Activated CD4-positive, alpha-beta T cell treated with anti-CD3 and anti-CD28 coated beads, Interleukin-2, amount 10 ng/mL, durations not matched to agents 7 days and 5 days (primary cell): Measurements from ENCODE around the gene RNASE8. TPM values are rescaled to one million over a fixed set of nuclear protein-coding genes. Genes with fewer than 3 reads are reported as not detected.

Experiments used
- CTCF ChIA-PET: fragments of 350-600 bp; sonication (Branson Sonifier 250); formaldehyde crosslinking; loops from one replicate; lab custom pipeline; 2021; ENCODE audit warnings: antibody characterized with exemption; lab: Charles Lee
- POLR2A ChIA-PET: fragments of 350-600 bp; sonication (Branson Sonifier 250); formaldehyde crosslinking; loops from one replicate; lab custom pipeline; 2021; ENCODE audit warnings: antibody characterized with exemption; lab: Charles Lee
- DNase-seq: peaks from one replicate; pipeline ENCODE4 v3.0.0-alpha.2; 2020
- H3K27ac Mint-ChIP-seq: one replicate; pipeline ENCODE4 v1.8.0; 2021; ENCODE audit warnings: mild to moderate bottlenecking, moderate library complexity, mixed read lengths
- H3K27me3 Mint-ChIP-seq: one replicate; pipeline ENCODE4 v1.8.0; 2021; ENCODE audit warnings: mixed read lengths
- H3K36me3 Mint-ChIP-seq: one replicate; pipeline ENCODE4 v1.8.0; 2021; ENCODE audit warnings: low read depth, mixed read lengths
- H3K4me1 Mint-ChIP-seq: one replicate; pipeline ENCODE4 v1.8.0; 2021; ENCODE audit warnings: mixed read lengths
- H3K4me3 Mint-ChIP-seq: one replicate; pipeline ENCODE4 v1.8.0; 2021; ENCODE audit warnings: mild to moderate bottlenecking, moderate library complexity, mixed read lengths
- H3K9me3 Mint-ChIP-seq: one replicate; pipeline ENCODE4 v1.8.0; 2021; ENCODE audit warnings: mixed read lengths
- total RNA-seq, 2 experiments: library from RNA; stranded (reverse); gene quantifications; one replicate each; pipeline ENCODE4 v1.2.3, GENCODE V29; 2021

The RNASE8 gene
- total RNA-seq, 2 experiments from 2014 or later: not detected

- Mint-ChIP-seq H3K9me3 (no peaks in the 10 kb centered on the region), H3K36me3 (peaks cover 3% of the 10 kb centered on the region), H3K27me3 (peaks cover 24% of the 10 kb centered on the region), H3K4me3 (peak overlapping the region; percentile 1), H3K27ac (peak overlapping the region; percentile 6), H3K4me1 (peaks cover 14% of the 10 kb centered on the region)
- ChIA-PET POLR2A (no interaction called here), CTCF (interaction anchor here (0.9 to 5.0 kb wide), 5 partner anchors 8 to 82 kb away, joined by 3 to 17 read pairs (median 3); partner anchors contain the start of gene SLC39A2)
- no peak for DNase-seq
These were observed 34.9 kb upstream of the RNASE8 start for GRCh38 chr14:21022686-21023085.

DNA sequence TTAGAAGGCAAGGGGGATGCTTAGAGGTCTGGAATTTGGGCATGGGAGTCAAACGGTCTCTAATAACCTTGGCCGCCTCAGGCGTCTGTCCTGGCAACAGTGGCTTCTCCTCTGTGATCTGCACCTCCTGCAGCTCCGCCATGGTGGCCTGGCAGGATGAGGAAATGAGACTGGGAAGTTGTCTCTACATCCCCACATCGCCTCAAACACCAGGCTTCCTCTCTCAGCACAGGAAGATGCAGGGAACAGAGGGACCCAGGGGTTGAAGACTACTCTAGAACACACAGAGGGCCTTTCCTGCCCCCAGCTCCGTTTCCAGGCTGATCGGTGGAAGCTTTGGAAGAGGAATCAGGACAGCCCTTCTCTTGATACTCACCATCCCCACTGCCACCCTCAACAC lies 34.4 kb upstream of the RNASE8 start:
- peaks cover 3% of the 10 kb centered on the region for H3K36me3 Mint-ChIP-seq
- ChIA-PET CTCF (interaction anchor here (0.9 to 5.0 kb wide), 6 partner anchors 8 to 81 kb away, joined by 3 to 17 read pairs (median 3); partner anchors contain the start of gene SLC39A2), POLR2A (no interaction called here)
- H3K4me3 Mint-ChIP-seq: no peak overlapping the region
- no peak for DNase-seq
- H3K4me1 Mint-ChIP-seq: peaks cover 14% of the 10 kb centered on the region
- peaks cover 24% of the 10 kb centered on the region for H3K27me3 Mint-ChIP-seq
- no peak overlapping the region for H3K27ac Mint-ChIP-seq
- H3K9me3 Mint-ChIP-seq: no peaks in the 10 kb centered on the region

GRCh38 chr14:21023817-21024584 lies 33.6 kb upstream of the RNASE8 start:
- CTCF ChIA-PET: interaction anchor here (0.9 to 5.0 kb wide), 5 partner anchors 9 to 80 kb away, joined by 3 to 17 read pairs (median 3); partner anchors contain the start of gene SLC39A2
- Mint-ChIP-seq H3K4me3 (peak overlapping the region; percentile 72), H3K4me1 (peaks cover 14% of the 10 kb centered on the region), H3K27ac (peak overlapping the region; percentile 60), H3K27me3 (peaks cover 24% of the 10 kb centered on the region), H3K36me3 (peaks cover 3% of the 10 kb centered on the region), H3K9me3 (no peaks in the 10 kb centered on the region)
- no peak for DNase-seq
- POLR2A ChIA-PET: no interaction called here

DNA sequence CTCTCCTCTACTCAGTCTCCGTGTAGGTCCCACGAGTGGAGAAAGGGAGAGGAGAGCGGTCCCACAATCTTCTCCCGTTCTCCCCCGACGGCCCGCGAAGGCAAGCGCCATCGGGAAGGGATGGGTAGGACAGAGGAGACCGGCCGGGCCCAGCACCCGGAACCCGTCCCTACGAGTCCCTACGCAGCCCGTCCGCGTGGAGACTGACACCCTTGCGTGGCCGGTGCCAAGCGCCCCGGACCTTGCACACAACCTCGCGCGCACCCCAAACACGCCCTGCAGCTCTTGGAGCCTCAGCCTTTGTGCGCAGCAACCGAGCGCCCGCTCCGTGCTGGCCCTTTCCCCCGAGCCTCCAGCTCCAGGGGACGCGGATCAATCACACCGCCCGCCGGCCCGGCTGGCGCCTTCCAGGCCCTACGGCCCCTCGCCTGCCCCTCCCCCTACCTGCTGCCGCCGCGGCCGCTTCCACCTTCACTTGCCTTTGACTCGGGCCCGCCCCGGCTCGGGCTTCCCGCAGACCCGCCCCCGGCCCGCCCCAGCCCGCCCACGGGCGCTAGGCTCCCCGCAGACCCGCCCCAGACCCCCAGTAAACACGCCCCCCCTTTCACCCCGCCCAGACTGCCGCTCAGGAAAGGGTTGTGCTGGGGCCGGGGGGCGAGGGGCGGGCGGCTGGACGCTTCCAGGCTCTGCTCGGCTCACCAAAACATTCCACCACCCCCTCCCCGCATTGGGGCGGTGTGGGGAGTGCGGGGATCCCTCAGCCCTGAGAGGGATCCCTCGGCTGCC lies 32.8 kb upstream of the RNASE8 start, which contains the start of gene NDRG2:
NDRG2 (minus strand) TSS at position 477 of the 786 bp plus-strand sequence. CDS start 1,746 bp downstream, outside the sequence.
- peak within 1 kb of the TSS; percentile 60 for H3K27ac Mint-ChIP-seq
- H3K27me3 Mint-ChIP-seq: peaks cover 24% of the 10 kb centered on the region
- H3K4me3 Mint-ChIP-seq: peak within 1 kb of the TSS; percentile 72
- peaks cover 14% of the 10 kb centered on the region for H3K4me1 Mint-ChIP-seq
- no peaks in the 10 kb centered on the region for H3K9me3 Mint-ChIP-seq
- DNase-seq: peak; percentile 76
- no peaks in the 10 kb centered on the region for H3K36me3 Mint-ChIP-seq
- POLR2A ChIA-PET: no interaction called here
- CTCF ChIA-PET: interaction anchor here (0.5 to 0.9 kb wide), 2 partner anchors 68 to 191 kb away, joined by 3 read pairs; no protein-coding TSS in a partner anchor

DNA sequence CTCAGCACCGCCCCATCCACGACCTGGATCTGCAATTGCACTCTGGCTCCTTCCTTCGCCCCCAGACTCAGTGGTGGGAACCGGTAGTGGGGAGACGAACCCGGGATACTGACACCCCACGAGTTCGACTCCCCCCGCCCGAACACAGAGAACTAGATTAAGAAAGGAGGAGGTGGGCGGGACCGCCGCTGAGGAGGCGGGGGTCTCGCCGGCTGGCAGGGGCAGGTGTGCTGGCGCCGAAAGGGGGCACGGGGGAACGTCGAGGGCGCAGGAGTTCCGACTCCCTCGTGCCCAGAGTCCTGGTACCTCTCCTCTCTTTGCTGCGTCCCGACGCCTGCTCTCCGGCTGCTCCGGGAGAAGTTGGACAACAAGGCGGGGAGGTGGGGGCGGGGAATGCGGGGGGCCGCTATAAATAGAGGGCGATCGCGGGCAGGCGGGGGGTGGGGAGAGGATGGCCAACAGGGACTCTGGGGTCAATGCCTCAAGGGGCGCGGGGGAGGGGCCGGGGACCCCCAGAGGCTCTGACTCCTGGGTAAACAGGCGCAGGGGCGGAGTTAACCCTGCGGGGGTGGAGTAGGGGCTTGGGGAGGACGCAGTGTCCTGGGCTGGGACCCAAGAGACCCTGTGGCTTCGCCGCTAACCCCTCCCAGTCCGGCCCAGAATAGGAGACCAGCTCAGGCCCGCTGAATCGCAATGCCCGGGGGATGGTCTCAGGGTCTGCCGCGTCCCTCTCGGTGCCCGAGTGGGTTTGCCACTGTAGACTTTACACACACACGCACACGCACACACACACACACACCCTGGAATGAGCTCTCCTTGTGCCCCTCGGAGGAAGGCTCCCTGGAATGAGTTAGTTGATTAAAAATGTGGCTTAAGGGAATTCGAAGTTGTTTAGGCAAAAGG lies 32.0 kb upstream of the RNASE8 start:
- H3K4me3 Mint-ChIP-seq: peak overlapping the region; percentile 72
- peaks cover 14% of the 10 kb centered on the region for H3K4me1 Mint-ChIP-seq
- no peak for DNase-seq
- no peaks in the 10 kb centered on the region for H3K9me3 Mint-ChIP-seq
- ChIA-PET CTCF (interaction anchor here (1.3 to 1.7 kb wide), 4 partner anchors 9 to 67 kb away, joined by 3 to 9 read pairs (median 4); no protein-coding TSS in a partner anchor), POLR2A (no interaction called here)
- H3K36me3 Mint-ChIP-seq: no peaks in the 10 kb centered on the region
- peaks cover 26% of the 10 kb centered on the region for H3K27me3 Mint-ChIP-seq
- no peak overlapping the region for H3K27ac Mint-ChIP-seq

DNA sequence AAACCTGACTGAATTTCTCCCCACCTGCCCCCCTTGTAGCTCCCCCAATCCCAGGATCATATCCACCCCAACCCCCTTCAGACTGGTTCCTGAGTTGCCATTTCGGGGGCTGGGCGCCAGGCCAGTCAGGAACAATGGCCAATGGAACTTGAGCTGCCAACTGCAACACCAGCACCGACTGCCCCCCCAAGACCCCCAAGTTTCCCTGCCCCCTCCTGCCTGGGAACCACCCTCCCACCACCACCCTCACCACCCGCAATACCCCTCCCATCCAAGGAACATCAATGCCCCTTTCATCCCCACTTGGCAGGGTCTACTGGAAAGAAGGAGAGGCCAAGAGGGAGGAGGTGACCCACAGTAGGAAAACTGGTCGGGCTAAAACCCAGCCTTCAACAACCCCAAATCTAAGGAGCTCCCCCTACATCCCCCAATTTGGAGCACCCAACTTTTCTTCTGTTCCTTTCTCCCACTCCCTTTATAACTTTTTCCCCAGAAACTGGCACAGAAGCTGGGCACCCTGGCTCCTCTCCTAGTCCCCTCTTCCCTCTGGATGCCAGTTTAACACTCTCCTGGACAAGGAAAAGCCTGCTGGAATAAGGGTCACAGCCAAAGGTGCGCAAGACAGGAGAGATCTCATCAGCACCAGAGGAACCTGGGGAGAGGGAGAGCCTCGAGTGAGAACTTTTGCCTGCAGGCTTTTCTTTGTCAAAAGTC lies 31.2 kb upstream of the RNASE8 start:
- peak overlapping the region; percentile 41 for H3K27ac Mint-ChIP-seq
- DNase-seq: no peak
- peaks cover 14% of the 10 kb centered on the region for H3K4me1 Mint-ChIP-seq
- ChIA-PET CTCF (interaction anchor here (0.6 to 1.7 kb wide), 5 partner anchors 10 to 77 kb away, joined by 3 to 9 read pairs (median 3); no protein-coding TSS in a partner anchor), POLR2A (no interaction called here)
- H3K9me3 Mint-ChIP-seq: no peaks in the 10 kb centered on the region
- H3K36me3 Mint-ChIP-seq: no peaks in the 10 kb centered on the region
- no peak overlapping the region for H3K4me3 Mint-ChIP-seq
- peaks cover 26% of the 10 kb centered on the region for H3K27me3 Mint-ChIP-seq

GRCh38 chr14:21026988-21027315 lies 30.7 kb upstream of the RNASE8 start:
- ChIA-PET CTCF (interaction anchor here (0.6 to 1.7 kb wide), 5 partner anchors 11 to 76 kb away, joined by 3 to 9 read pairs (median 3); no protein-coding TSS in a partner anchor), POLR2A (no interaction called here)
- no peaks in the 10 kb centered on the region for H3K9me3 Mint-ChIP-seq
- no peak overlapping the region for H3K27ac Mint-ChIP-seq
- peaks cover 14% of the 10 kb centered on the region for H3K4me1 Mint-ChIP-seq
- DNase-seq: no peak
- H3K36me3 Mint-ChIP-seq: no peaks in the 10 kb centered on the region
- H3K4me3 Mint-ChIP-seq: no peak overlapping the region
- peaks cover 26% of the 10 kb centered on the region for H3K27me3 Mint-ChIP-seq

- H3K9me3 Mint-ChIP-seq: no peaks in the 10 kb centered on the region
- DNase-seq: no peak
- CTCF ChIA-PET: interaction anchor here (0.6 to 1.2 kb wide), 3 partner anchors 10 to 465 kb away, joined by 3 to 4 read pairs (median 3); no protein-coding TSS in a partner anchor
- H3K36me3 Mint-ChIP-seq: no peaks in the 10 kb centered on the region
- no peak within 1 kb of the TSS for H3K27ac Mint-ChIP-seq
- peaks cover 2% of the 10 kb centered on the region for H3K4me1 Mint-ChIP-seq
- peaks cover 12% of the 10 kb centered on the region for H3K27me3 Mint-ChIP-seq
- no peak within 1 kb of the TSS for H3K4me3 Mint-ChIP-seq
- POLR2A ChIA-PET: no interaction called here
These were observed 27.7 kb upstream of the RNASE8 start, which contains the start of gene TPPP2 for GRCh38 chr14:21029917-21030316. Gene TPPP2 (plus strand): TSS chr14:21030217. CDS start chr14:21030582, 365 bp downstream.

GRCh38 chr14:21030531-21030930 lies 27.1 kb upstream of the RNASE8 start:
- ChIA-PET POLR2A (no interaction called here), CTCF (interaction anchor here (1.0 to 1.2 kb wide), 2 partner anchors 9 to 38 kb away, joined by 3 to 4 read pairs; no protein-coding TSS in a partner anchor)
- no peaks in the 10 kb centered on the region for H3K4me1 Mint-ChIP-seq
- H3K27ac Mint-ChIP-seq: no peak overlapping the region
- peaks cover 11% of the 10 kb centered on the region for H3K27me3 Mint-ChIP-seq
- no peaks in the 10 kb centered on the region for H3K36me3 Mint-ChIP-seq
- no peaks in the 10 kb centered on the region for H3K9me3 Mint-ChIP-seq
- no peak overlapping the region for H3K4me3 Mint-ChIP-seq
- no peak for DNase-seq

- CTCF ChIA-PET: interaction anchor here (0.9 to 2.0 kb wide), 8 partner anchors 11 to 71 kb away, joined by 3 to 8 read pairs (median 6); no protein-coding TSS in a partner anchor
- Mint-ChIP-seq H3K4me1 (no peaks in the 10 kb centered on the region), H3K27me3 (peaks cover 7% of the 10 kb centered on the region), H3K4me3 (no peak overlapping the region), H3K9me3 (no peaks in the 10 kb centered on the region), H3K36me3 (no peaks in the 10 kb centered on the region), H3K27ac (no peak overlapping the region)
- POLR2A ChIA-PET: no interaction called here
- no peak for DNase-seq
These were observed 25.1 kb upstream of the RNASE8 start for GRCh38 chr14:21032326-21033132.
